PC-9 (cell line): ENCODE results near the gene GSTO2.

ENCODE experiments used
- CTCF ChIP-seq: fragments of 200-600 bp; sonication (generic); conservative IDR thresholded peaks from 2 replicates; pipeline ENCODE4 v1.6.1; 2017; ENCODE audit warnings: mixed run types, antibody characterized with exemption, mild to moderate bottlenecking, moderate library complexity
- EZH2 ChIP-seq: fragments of 200-600 bp; sonication (generic); IDR thresholded peaks from 2 replicates; pipeline ENCODE4 v1.8.0; 2017; ENCODE audit warnings: antibody characterized with exemption, low read depth

- TF ChIP-seq EZH2 (no peak), CTCF (no peak)
Measured at GRCh38 chr10:104325436-104326435, 56.8 kb downstream of the GSTO2 start.
